ENCODE data around the gene LRRC45.

LRRC45 gene

DNA sequence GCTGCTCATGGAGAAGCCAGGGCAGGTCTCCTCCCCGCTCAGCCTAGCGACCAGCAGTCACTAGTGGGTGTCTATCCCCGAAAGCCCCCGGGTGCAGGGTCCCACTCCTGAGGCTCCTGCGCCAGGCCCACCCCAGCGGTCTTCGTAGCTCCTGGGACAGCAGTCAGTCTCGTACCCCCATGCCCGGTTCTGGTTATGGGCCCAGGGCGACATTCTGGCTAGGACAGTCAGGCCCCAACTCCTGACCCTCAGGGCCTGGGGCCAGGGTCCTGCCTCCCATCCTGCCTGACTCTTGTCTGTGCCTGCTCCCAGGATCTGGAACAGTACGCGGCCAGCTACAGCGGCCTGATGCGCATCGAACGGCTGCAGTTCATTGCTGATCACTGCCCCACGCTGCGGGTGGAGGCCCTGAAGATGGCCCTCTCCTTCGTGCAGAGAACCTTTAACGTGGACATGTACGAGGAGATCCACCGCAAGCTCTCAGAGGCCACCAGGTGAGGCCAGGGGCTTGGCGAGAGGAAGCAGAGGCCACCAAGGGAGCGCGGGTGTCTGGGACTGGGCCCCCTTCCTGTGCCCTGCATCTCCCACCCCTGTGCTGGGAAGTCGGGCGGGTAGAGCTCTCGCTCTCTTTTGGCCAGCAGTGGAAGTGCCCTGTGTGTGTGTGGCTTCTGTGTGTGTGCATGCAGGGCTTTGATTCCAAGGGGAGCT lies 30.6 kb downstream of the LRRC45 start:
- no peak for DNase-seq

DNA sequence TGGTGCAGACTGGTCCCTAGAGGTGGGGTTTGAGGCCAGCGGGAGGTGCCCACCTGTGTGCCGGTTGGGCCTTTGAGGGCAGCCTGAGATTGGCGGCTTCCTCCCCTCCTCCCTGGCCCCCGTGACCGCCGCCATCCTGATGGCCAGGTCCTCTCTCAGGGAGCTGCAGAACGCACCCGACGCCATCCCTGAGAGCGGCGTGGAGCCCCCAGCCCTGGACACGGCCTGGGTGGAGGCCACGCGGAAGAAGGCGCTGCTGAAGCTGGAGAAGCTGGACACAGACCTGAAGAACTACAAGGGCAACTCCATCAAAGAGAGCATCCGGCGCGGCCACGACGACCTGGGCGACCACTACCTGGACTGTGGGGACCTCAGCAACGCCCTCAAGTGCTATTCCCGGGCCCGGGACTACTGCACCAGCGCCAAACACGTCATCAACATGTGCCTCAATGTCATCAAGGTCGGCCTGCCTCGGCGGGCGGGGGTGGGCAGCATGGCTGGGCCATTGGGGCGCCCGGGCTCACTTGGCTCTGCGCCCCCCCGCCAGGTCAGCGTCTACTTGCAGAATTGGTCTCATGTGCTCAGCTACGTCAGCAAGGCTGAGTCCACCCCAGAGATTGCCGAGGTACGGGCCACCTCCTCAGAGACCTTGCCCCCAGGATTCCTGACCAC lies 31.4 kb downstream of the LRRC45 start:
- no peak for DNase-seq

DNA sequence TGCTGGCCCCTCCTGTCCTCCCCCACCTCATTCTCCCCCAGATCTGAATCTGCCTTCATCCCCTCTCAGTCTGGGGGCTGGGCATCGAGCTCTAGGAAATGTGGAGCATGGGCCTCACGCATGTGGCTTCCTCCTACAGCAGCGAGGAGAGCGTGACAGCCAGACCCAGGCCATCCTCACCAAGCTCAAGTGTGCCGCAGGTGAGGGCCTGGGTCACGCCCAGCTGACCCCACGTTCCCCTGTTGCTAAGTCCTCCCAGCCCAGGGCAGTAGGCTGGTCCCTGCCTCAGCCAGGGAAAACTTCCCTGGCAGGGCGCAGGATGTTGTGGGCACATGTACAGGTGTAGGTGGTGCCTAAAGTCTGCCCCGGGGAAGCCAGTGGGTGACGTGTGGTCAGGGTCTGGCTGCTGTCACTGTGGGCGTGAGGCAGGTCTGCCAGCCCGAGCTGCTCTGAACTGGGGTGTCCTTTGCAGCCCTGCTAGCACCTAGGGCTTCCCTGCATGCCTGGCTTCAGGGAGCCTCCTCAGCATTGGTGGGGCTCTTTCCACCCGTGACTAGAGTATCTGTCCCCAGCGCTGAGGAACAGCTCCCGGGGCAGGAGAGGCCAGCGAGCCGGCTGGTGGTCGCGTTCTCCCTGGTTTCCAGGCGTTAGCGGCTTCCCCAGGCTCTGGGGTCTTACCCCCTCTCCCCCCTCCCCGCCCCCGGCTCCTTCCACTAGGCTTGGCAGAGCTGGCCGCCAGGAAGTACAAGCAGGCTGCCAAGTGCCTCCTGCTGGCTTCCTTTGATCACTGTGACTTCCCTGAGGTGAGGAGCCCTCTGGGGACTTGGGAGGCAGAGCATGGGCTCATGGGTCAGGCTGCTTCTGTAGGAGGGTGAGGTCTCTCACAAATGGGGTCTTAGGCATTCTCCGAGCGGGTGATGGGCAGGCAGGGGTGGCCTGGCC lies 32.2 kb downstream of the LRRC45 start:
- DNase-seq, result no peak

DNA sequence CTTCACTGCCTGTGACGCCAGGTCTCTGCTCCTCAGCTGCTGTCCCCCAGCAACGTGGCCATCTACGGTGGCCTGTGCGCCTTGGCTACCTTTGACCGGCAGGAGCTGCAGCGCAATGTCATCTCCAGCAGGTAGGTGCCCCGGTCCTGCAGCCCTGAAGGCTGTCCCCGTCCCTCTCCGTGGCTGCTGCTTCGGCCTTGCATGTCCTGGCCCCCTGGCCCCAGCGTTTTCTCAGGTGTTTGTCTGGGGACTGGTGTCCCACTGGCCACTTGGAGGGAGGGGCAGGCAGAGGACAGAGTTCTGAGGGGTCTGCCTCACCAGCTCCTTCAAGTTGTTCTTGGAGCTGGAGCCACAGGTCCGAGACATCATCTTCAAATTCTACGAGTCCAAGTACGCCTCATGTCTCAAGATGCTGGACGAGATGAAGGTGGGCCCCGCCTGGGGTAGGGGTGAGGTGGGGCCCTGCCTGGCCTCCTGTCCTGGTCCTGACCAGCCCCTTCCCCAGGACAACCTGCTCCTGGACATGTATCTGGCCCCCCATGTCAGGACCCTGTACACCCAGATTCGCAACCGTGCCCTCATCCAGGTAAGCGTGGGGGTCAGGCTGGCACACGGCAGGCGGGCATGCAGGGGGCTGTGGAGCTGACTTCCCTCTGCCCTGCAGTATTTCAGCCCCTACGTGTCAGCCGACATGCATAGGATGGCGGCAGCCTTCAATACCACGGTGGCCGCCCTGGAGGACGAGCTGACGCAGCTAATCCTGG lies 33.0 kb downstream of the LRRC45 start:
- no peak for DNase-seq

DNA sequence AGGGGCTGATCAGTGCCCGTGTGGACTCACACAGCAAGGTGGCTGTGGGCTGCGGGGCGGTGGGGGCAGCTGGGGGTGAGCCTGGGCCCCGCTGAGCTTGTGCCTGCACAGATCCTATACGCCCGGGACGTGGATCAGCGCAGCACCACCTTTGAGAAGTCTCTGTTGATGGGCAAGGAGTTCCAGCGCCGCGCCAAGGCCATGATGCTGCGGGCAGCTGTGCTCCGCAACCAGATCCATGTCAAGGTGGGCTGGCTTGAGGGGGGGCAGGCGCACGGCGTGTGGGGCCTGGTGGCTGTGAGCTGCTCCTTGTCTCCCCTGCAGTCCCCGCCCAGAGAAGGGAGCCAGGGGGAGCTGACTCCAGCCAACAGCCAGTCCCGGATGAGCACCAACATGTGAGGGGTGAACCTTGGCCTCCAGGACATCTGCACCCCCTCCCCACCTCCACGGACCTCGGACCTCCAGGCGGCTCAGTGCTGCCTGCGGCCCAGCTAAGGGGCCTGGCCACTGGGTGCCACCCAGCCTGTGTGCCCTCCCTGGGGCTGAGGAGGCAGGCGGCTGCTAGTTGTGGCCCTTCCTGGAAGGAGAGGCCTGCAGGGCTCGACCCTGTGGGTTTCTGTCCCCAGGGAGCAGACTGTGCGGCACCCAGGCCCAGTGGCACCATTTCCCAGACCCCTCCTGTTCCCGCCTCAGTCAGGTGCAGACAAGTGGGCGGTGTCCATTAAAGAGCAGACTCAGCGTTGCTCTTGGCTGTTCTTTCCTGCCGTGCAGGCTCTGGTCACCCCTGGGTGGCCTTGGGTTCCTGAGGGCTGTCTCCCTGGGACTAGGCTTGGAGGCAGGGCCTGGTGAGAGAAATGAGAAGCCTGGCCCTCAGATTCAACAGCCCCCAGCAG lies 33.9 kb downstream of the LRRC45 start:
- DNase-seq, result no peak

DNA sequence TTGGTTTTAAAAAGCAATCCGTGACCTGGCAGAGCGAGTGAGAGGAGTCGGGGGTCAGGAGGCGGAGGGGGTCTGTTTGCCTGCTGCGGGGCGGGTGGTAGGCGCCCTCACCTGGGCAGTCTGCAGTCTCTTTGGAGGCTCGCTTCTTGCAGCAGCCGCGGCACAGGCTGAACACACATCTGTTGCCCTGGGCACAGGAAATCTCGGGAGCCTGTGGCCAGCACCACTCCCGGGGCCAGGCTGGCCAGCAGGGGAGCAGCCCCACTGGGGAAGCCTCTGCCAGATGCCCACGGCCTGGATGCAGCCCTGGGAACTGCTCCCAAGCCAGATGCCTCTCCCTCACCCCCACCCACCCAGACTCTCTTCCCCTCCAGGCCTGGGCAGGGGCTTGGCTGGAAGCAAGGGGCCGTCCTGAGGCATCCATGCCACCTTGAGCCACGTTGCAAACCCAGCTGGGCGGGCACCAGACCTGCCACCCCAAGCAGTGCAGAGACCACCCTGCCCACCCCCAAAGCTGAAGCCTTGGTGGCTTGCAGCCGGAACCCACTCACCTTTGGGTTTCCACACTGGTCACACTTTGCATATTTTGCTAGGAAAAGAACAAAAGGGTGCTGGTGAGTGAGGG lies 35.2 kb downstream of the LRRC45 start:
- no peak for DNase-seq

DNA sequence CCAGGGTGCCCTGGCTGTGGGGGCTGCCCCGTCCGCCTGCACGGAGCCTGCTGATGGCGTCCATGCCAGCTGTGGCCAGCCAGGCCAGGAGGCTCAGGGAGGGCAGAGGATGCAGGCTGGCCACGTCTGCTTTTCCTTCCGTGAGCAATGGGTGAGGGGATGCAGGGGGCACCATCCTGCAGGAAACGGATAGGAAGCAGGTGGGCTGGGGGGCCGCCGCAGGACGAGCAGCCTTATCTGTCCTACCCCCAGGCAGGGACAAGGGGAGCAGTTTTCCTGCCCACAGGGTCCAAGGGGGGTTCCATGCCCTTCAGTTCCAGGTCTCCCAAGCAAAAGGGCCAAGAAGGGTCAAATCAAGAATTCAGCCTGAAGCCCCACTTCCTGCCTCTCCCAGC lies 35.7 kb downstream of the LRRC45 start:
- DNase-seq, result no peak

DNA sequence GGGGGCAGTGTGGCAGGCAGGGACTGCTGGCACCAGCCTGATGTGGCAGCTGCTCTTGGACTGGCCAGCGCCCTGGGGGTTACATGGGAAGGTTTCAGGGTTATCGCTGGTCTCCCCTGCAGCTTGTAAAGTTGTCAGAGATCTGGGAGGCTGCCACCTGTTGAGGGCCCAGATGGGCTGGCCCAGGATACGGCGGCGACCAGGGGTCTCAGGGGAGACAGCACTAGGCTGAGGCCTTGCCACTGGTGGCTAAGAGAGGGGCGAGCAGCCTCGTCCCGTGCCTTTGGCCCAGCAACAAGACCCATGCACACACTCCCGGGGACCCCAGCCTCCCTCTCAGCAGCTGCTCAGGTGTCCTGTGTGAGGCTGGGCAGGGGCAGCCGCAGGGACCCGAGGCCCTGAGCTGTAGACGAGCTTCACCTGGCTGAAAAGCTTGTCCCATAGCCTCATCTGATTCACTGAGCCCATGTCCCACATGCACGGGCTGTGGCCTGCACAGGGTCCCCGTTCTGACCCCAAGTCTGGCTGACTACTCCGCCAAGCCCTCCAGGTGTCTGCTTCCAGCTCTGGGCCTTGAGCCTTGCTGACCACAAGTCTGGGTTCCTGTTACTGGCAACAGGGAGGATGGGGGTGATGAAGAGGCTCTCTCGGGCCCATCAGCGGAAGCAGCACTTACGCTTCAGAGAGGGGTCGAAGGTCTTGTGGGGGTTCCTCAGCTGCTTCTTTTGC lies 36.3 kb downstream of the LRRC45 start:
- no peak for DNase-seq

DNA sequence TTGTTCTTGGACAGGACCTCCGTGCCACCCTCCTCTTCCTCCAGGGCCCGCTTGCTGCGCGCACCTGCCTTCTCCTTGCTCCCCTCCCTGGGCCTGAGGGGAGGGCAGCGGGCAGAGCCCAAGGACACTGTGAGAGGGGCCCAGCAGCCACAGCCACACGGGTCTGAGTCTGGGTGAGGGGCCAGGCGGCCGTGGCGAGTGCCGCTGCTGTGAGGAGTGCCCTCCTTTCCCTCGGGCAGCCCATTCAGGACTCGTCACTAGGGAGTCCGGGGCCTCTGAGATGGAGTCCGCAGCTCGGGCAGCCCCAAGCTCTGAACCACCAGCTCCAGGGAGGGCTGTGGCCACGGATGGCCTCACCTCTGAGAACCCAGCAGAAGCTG lies 36.9 kb downstream of the LRRC45 start:
- no peak for DNase-seq

DNA sequence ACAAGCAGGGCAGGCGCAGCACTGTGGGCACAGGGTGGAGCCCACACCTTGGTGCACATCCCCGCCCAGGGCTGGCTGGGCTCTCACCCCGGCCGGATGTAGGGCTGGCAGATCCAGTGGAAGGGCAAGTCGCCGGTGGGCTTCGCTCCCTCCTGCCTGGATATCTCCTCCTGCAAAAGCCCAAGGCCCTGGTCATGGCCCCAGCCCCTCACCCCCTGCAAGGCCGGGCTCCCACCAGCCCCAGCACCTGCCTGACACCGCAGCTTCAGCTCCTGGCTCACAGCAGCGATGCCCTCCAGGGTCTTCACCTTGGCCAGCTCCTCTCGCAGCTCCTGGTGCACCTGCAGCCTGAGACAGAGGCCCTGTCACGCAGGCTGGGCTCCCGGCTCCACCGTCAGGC lies 37.5 kb downstream of the LRRC45 start:
- DNase-seq, result no peak

DNA sequence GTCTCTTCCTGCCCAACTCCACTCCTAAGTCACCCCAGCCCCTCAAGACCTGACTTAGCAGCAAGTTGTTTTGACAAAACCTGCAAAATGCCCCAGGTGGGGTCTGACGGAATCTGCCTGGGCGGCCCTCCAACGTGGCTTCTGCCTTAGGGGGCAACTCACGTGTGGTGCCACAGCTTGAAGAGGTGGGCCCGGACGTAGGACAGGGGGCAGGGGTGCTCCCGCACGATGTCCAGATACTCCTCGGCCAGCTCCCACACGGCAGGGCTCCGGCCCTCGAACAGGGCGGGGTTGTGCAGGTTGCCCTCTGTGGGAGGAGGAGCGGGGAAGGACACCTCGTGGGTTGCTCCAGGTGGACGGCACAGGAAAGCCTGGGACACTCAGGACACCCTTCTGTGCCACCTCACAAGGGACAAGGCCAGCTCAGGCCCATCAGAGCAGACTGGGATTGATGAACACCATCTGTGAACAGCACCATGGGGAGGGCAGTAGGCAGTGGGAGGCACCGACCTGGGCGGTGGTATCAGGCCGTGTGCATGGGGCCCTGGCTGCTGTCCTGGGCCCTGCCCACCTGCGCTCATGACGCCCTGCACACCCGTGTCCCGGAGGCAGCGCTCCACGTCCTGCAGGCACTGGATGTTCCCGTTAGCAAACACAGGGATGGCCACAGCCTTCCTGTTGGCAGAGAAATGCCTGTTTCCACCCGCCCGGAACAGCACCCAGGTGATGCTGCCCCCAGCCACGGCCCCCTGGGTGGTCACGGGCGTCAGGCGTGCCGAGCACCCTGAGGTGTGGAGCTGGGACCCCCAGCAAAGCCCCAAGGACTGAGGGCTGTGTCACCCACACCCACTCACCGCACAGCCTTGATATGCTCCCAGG lies 38.2 kb downstream of the LRRC45 start:
- no peak for DNase-seq

DNA sequence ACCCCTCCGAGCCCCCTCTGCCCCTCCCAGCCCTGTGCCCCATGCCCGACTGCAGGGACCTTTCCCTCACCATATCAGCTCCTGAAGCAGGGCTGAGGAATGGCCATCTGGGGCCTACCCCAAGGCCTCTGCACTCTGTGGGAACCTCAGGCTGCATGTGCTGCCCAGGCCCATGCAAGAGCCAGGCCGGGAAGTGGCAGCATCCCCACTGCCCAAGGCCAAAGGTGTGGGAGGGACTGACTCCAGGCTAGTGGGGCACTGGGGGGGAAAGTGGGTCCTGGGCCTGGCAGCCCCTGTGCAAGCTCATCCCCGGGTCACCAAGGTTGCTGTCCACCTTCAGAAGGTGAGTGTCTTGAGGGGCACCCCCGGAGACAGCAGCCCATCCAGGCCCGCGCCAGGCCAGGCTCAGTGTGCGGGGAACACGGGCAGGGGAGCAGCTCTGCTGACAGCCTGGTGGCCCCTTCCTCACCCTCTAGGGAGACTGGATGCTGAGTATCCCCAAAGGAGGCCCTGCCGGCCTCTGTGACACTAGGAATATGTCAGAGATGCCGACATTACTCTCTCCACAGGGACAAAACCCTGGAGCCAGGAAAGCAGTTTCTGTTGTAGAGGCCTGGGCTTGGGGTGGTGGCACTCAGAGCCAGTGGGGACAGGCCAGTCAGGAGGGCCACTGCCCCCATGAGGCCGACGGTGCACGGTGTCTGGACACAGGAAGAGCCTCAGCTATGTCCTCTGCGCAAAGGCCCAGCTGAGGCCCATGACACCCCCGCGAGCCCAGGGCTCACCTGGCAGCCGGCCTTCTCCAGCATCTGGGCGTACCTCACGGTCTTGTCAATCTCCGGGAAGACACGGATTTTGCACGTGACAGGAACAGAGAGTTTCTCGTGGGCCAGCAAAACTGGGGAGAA lies 39.2 kb downstream of the LRRC45 start:
- DNase-seq, result no peak

DNA sequence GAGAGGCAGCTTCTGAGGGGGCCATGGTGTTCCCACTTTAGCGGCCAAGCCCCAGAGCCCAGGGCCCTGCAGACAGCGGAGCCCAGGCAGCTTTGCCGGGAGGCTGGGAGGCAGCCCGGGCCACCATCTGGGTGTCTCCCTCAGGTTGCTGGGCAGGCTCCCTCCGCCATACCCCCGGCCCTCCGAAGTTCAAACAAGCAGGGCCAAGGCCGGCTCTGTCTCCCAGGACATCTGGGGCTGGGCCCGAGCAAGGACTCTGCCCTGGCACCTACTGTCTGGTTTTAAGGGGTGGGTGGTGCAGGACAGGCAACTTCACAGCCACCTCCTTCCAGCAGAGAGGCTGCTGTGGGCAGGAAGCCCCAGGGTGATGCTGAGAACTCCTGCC lies 39.9 kb downstream of the LRRC45 start:
- no peak for DNase-seq

DNA sequence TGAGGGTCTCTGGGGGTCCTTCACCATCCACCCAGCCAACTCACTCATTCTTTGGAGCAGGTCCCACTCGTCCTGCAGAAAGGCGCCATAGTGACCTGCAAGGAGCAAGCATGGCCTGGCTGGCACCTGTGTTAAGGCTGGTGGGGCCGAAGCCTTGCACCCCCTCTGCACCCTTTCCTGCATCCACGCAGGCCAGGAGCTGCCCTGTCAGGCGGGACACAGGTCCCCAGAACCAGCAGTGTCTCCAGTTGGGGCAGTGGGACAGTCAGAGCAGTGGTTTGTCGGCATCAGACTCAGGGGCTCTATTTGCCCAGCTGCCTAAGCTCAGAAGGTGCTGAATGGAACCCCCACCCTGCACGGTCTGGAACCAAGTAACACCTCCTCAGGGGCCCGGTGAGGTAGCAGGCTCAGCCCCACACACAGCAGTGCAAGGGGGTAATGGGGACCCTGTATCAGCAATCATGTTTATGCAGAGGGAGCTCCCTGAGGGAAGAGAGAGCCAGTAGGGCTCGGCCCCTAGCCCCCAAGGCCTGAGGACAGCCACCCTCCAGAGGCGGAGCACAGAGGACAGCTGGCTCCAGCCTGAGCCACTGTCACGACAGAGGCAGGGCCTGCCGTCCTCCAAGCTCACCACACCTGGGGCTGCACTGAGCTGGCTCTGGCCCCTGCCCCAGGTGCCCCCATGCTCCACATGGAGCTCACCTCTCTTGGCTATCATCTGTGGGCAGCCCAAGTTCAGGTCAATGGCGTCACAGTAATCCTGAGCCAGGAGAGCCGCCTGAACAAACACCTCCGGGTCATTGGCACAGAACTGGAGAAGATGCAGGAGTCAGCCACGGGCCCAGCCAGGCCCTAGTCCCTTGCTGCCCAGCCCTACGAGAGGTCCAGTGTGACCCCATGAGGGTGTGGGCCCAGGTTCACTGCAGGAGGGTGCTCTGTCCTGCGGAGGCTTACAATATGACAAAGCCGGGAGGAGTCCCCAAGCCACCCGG lies 40.6 kb downstream of the LRRC45 start:
- no peak for DNase-seq

DNA sequence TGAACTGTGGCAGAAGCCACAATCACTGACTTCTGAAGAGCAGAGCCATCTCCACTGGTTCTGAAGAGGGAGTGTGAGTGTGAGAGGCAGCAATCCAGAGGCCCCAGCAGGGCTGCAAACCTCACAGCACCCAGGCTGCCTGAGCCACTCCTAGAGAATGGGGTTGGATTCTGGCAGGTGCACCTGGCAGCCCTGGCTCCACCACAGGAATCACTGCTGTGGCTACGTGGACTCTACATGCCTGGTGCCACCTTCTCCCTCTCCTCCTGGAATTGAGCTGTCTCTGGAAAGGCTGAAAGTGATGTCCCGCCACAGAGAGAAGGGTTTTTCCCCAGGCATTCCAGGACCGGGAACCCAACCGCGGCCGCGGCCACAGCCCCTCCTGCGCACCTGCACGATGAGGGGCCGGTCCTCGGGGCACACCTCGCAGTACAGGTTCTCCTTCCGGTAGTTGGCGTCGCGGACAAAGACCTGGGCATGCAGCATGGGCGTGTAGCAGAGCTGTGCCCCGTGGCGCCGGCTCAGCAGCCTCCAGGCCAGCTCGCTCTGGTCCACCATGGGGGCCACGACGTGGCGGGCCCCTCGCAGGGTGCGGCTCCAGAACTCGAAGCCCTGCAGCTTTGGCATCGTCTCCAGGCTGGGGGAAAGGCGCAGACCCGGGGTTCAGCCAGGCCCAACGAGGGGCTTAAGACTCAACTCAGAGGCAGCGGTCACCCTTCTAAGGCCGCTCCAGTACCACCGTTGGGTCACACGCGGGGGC lies 41.5 kb downstream of the LRRC45 start:
- no peak for DNase-seq

DNA sequence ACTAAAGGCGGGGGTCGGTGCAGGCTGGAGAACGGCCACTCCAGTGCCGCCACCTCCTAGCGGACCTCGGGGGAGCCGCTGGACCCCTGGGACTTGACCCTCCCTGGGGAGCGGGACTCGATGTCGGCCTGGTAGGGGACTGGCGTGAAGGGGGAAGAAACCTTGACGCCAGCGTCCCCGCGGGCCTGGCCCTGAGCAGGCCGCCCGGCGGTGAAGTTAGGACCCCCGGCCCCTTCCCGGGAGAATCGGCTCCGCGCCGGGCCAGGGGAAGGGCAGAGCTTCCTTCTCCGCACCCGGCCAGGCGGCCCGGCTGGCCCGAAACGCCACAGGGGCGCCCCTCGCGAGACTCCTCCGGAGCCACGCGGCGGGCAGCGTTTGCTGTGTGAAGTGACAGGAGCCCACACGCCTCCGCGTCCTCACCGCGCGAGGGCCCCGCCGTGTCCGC lies 42.1 kb downstream of the LRRC45 start:
- peak; percentile 32 to 33 for DNase-seq
